ENCODE measurements around the gene ATP6V0A4.

DNA sequence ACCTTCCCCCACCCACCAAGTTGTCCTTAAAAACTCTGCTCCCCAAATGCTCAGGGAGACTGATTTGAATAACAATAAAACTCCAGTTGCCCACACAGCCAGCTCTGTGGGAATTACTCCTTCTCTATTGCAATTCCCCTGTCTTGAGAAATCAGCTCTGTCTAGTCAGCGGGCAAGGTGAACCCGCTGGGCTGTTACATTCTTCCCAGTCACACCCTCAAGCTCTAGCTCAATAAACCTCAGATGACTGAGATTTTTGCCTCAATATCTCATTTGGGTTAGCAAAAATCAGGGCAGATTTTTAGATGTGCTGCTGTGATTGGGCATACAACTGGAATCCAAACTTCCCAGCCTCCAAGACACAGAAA, 129.8 kb downstream of the ATP6V0A4 start:
- TF ChIP-seq, protein P1, sequence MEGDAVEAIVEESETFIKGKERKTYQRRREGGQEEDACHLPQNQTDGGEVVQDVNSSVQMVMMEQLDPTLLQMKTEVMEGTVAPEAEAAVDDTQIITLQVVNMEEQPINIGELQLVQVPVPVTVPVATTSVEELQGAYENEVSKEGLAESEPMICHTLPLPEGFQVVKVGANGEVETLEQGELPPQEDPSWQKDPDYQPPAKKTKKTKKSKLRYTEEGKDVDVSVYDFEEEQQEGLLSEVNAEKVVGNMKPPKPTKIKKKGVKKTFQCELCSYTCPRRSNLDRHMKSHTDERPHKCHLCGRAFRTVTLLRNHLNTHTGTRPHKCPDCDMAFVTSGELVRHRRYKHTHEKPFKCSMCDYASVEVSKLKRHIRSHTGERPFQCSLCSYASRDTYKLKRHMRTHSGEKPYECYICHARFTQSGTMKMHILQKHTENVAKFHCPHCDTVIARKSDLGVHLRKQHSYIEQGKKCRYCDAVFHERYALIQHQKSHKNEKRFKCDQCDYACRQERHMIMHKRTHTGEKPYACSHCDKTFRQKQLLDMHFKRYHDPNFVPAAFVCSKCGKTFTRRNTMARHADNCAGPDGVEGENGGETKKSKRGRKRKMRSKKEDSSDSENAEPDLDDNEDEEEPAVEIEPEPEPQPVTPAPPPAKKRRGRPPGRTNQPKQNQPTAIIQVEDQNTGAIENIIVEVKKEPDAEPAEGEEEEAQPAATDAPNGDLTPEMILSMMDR (IDR thresholded peaks at IDR 0.05) = no peak
- no peak for TF ChIP-seq POLR2AphosphoS5 (IDR thresholded peaks at IDR 0.05)

Measured in breast epithelium (tissue), 3 donors.